DOHH2 (cell line): ENCODE results near the gene VWF.

ENCODE experiments used
- H3F3A ChIP-seq: fragments of 200-600 bp; sonication (generic), shearing (Covaris generic); 2 replicates; pipeline ENCODE4 v1.6.0; 2016; ENCODE audit warnings: antibody characterized with exemption, mild to moderate bottlenecking; ENCODE audit not compliant: control insufficient read depth, insufficient read depth
- H3K27ac ChIP-seq: fragments of 200-600 bp; sonication (generic); 2 replicates; pipeline ENCODE4 v1.5.1; 2014; ENCODE audit warnings: low read depth, mild to moderate bottlenecking, low read length, moderate library complexity
- H3K27me3 ChIP-seq: fragments of 200-600 bp; sonication (generic); 2 replicates; pipeline ENCODE4 v1.6.1; 2014; ENCODE audit warnings: mild to moderate bottlenecking, low read length, mixed read lengths; ENCODE audit not compliant: control insufficient read depth
- H3K36me3 ChIP-seq: fragments of 200-600 bp; sonication (generic); 2 replicates; pipeline ENCODE4 v1.6.1; 2014; ENCODE audit warnings: mild to moderate bottlenecking, low read length, moderate library complexity, mixed read lengths; ENCODE audit not compliant: control insufficient read depth
- H3K4me1 ChIP-seq: fragments of 200-600 bp; sonication (generic); 2 replicates; pipeline ENCODE4 v1.6.1; 2014; ENCODE audit warnings: mild to moderate bottlenecking, low read length, mixed read lengths; ENCODE audit not compliant: control insufficient read depth
- H3K4me2 ChIP-seq: fragments of 200-600 bp; sonication (generic); 2 replicates; pipeline ENCODE4 v1.6.0; 2014; ENCODE audit warnings: mild to moderate bottlenecking, low read length, moderate library complexity
- H3K4me3 ChIP-seq: fragments of 200-600 bp; sonication (generic); 2 replicates; pipeline ENCODE4 v1.5.1; 2014; ENCODE audit warnings: mild to moderate bottlenecking, low read length, mixed read lengths
- H3K79me2 ChIP-seq: fragments of 200-600 bp; sonication (generic); 2 replicates; pipeline ENCODE4 v1.6.1; 2014; ENCODE audit warnings: mild to moderate bottlenecking, low read length, mixed read lengths; ENCODE audit not compliant: control insufficient read depth
- H3K9me2 ChIP-seq: fragments of 200-600 bp; sonication (generic); replicated peaks from 2 replicates; pipeline ENCODE4 v1.6.1; 2014; ENCODE audit warnings: mild to moderate bottlenecking, low read length, mixed read lengths; ENCODE audit not compliant: control insufficient read depth
- H3K9me3 ChIP-seq: fragments of 200-600 bp; sonication (generic); 2 replicates; pipeline ENCODE4 v1.6.1; 2014; ENCODE audit warnings: antibody characterized with exemption, low read length, mixed read lengths; ENCODE audit not compliant: control insufficient read depth, insufficient read depth
- H4K20me1 ChIP-seq: fragments of 200-600 bp; sonication (generic); 2 replicates; pipeline ENCODE4 v1.6.0; 2014; ENCODE audit warnings: low read depth, mild to moderate bottlenecking, antibody characterized with exemption, low read length, moderate library complexity; ENCODE audit not compliant: control insufficient read depth, insufficient read depth
- EZH2phosphoT487 ChIP-seq: fragments of 200-600 bp; sonication (generic); IDR thresholded peaks from 2 replicates; pipeline ENCODE4 v1.6.1; 2017; ENCODE audit warnings: borderline replicate concordance, mild to moderate bottlenecking, antibody characterized with exemption, low read length, moderate library complexity, mixed read lengths
- TF ChIP-seq, protein P1 (sequence below): fragments of 200-600 bp; sonication (generic); IDR thresholded peaks from one replicate; pipeline ENCODE4 v1.5.1; 2014; ENCODE audit warnings: antibody characterized with exemption, mild to moderate bottlenecking, low read depth, low read length; ENCODE audit not compliant: poor library complexity, severe bottlenecking

The VWF gene

DNA sequence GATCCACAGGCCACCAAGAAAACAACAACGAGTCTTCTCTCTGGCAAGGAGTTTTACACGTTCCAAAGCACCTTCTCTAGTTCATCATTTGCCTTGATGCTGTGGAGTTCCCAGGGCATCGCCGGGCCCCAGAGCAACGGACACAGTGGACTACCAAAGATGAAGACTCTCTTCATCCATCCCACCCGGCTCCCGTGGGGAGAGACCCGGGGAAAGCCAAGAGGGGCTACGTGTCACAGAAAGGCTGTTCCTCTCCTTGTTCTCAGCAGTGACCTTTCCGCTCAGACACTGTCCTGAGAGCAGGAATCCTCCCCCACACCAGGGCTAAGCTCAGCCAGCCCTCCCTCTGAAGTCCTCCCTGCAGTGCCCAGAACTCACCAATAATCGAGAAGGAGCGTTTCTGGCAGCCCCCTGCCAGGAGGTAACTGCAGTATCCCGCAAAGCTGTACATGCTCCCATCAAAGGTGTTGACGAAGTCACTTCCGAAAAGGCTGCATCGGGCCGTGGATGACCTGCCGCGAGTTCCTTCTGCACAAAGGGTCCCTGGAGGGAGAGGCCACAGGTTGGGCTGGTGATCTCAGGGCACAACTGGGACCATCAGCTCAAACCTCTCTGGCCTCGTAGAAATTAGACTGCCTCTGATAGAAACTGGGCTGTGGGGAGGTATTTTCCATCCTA is 3.5 kb downstream of the VWF start:
- no peaks in the 10 kb centered on the region for H3K4me1 ChIP-seq
- H3K27ac ChIP-seq, result no peak overlapping the region
- no peaks in the 10 kb centered on the region for H3K36me3 ChIP-seq
- H4K20me1 ChIP-seq, result no peaks in the 10 kb centered on the region
- TF ChIP-seq, protein P1, sequence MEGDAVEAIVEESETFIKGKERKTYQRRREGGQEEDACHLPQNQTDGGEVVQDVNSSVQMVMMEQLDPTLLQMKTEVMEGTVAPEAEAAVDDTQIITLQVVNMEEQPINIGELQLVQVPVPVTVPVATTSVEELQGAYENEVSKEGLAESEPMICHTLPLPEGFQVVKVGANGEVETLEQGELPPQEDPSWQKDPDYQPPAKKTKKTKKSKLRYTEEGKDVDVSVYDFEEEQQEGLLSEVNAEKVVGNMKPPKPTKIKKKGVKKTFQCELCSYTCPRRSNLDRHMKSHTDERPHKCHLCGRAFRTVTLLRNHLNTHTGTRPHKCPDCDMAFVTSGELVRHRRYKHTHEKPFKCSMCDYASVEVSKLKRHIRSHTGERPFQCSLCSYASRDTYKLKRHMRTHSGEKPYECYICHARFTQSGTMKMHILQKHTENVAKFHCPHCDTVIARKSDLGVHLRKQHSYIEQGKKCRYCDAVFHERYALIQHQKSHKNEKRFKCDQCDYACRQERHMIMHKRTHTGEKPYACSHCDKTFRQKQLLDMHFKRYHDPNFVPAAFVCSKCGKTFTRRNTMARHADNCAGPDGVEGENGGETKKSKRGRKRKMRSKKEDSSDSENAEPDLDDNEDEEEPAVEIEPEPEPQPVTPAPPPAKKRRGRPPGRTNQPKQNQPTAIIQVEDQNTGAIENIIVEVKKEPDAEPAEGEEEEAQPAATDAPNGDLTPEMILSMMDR, result no peak
- TF ChIP-seq EZH2phosphoT487, result no peak
- no peaks in the 10 kb centered on the region for H3K9me2 ChIP-seq
- no peaks in the 10 kb centered on the region for H3K79me2 ChIP-seq
- H3K27me3 ChIP-seq, result no peaks in the 10 kb centered on the region; the same call in 1 of the 2 replicates
- H3F3A ChIP-seq, result no peaks in the 10 kb centered on the region
- no peaks in the 10 kb centered on the region for H3K9me3 ChIP-seq
- H3K4me2 ChIP-seq, result no peak overlapping the region
- H3K4me3 ChIP-seq, result no peak overlapping the region

DNA sequence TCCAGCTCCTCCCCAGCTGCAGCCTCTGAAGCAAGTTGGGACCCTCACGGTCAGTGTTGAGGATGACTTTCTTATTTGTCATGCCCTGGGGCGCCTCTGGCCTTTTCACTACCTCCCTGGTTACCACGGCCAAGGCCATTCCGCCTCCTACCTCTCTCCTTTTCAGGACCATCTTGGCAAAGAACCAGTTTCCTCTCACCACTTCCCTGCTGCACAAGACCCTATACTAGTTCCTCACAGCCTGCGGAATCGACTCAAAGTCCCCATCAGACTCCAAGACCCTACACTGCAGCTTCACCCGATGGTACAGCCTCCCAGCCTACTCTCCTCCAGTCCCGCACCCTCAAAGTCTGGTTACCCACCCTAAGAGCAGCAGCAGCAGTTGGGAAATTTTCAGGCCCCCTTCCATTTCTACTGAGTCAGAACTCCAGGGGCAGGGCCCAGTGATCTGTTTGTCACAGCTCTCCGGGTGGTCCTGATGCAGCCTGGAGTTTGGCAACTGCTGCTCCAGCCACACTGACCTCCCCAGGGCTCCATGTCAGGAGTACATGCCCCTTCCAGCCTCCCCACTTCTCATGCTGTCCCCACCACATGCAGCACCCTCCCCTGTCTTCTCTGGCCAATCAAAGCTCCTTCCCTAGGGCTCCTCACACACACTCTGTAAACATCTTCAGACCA is 5.4 kb downstream of the VWF start:
- no peaks in the 10 kb centered on the region for H4K20me1 ChIP-seq
- H3K79me2 ChIP-seq, result no peaks in the 10 kb centered on the region
- H3K4me3 ChIP-seq, result no peak overlapping the region
- H3K36me3 ChIP-seq, result no peaks in the 10 kb centered on the region
- no peak overlapping the region for H3K27ac ChIP-seq
- TF ChIP-seq, protein P1, result no peak
- no peak for TF ChIP-seq EZH2phosphoT487
- H3K4me1 ChIP-seq, result no peaks in the 10 kb centered on the region
- no peak overlapping the region for H3K4me2 ChIP-seq
- no peaks in the 10 kb centered on the region for H3K9me3 ChIP-seq
- no peaks in the 10 kb centered on the region for H3F3A ChIP-seq
- H3K9me2 ChIP-seq, result no peaks in the 10 kb centered on the region
- peaks cover 11% of the 10 kb centered on the region; the same call in 1 of the 2 replicates for H3K27me3 ChIP-seq

GRCh38 chr12:6116471-6117021 is 7.9 kb downstream of the VWF start:
- Histone ChIP-seq H3K27me3 (peaks cover 11% of the 10 kb centered on the region; the same call in 1 of the 2 replicates), H3K4me2 (no peak overlapping the region), H3K4me3 (no peak overlapping the region), H3F3A (no peaks in the 10 kb centered on the region), H3K9me3 (no peaks in the 10 kb centered on the region), H3K36me3 (no peaks in the 10 kb centered on the region), H3K4me1 (no peaks in the 10 kb centered on the region), H3K27ac (no peak overlapping the region), H3K79me2 (no peaks in the 10 kb centered on the region), H3K9me2 (no peaks in the 10 kb centered on the region), H4K20me1 (no peaks in the 10 kb centered on the region)
- TF ChIP-seq EZH2phosphoT487, result no peak
- TF ChIP-seq, protein P1, result no peak
